HG03135 (cell line): ENCODE data around the gene MTR.

ENCODE experiments used
- ATAC-seq: cut with Tn5 transposase; IDR thresholded peaks from one replicate; pipeline ENCODE4 v1.9.1; 2021; ENCODE audit warnings: mild to moderate bottlenecking, moderate library complexity; ENCODE audit not compliant: unreplicated experiment

MTR gene

DNA sequence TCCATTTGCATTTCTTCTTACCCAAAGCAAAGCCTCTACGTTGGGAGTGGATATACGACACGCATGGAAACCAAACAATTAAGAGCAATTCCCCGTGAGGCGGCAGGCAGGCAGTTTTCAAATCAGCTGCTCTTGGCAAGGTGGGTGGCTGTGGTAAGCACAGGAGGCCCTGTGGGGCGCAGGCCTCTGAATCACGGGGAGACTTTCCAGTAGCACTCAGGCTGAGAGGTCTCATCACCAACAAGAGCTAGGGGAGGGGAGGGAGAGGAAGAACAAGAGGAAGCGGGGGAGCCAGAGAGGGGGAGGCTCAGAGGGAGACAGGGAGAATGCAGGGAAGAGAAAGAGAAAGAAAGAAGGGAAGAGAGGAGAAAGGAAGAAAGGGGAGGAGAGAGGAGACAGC is 152.7 kb downstream of the MTR start:
- no peak for ATAC-seq

DNA sequence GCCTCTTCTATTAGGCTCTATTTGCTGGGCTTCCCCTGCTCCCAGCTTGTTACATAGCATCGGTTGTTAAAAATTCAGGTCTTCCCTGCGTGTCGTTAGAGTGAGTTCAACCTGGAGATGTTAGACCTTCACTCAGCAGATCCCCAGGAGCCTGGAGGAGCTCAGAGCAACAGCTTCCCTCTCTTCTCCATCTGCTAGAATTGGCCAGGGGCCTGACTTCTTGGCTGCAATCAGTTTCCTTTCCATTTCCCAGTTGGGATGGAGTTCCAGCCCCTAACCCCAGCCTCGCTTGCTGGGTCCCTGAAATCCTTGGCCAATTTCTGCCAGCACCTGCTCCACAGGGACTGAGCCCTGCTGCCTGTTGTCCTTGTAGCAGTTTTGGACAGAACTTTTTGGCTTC is 153.3 kb downstream of the MTR start:
- no peak for ATAC-seq

DNA sequence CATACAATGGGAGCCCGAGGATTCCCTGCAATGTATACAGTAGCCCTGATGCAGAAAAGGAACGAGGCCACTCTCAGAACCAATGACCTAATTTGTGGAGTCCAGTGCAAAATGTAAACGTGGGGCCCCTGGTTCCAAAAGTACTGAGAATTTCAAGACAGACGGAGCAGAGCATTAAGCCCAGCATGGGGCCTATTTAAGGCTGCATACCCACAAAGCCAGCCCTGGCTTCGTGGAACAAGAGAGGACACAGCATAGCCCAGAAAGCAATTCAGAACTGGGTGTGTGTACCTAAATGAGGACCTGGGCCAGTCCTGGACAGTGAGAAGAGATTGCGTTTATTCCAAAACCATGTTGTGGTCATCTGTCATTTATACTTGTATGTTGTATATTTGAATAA is 153.9 kb downstream of the MTR start:
- no peak for ATAC-seq

DNA sequence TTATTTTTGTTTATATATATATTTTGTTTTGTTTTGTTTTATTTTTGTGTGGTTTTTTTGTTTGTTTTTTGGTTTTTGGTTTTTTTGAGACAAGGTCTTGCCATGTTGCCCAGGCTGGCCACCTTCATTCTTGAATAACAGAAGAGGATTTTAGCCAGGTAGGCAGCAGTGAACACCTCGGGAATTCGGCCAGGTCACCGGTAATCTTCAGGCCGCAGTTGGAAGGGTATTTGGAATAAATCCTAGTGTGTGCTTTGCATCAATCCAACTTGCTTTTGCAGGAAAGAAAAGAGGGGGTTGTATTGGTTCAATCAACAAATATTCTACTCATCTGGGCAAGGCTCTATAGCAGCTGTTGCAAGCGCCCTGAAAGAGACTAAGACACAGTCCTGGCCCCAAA is 155.3 kb downstream of the MTR start:
- ATAC-seq = no peak

DNA sequence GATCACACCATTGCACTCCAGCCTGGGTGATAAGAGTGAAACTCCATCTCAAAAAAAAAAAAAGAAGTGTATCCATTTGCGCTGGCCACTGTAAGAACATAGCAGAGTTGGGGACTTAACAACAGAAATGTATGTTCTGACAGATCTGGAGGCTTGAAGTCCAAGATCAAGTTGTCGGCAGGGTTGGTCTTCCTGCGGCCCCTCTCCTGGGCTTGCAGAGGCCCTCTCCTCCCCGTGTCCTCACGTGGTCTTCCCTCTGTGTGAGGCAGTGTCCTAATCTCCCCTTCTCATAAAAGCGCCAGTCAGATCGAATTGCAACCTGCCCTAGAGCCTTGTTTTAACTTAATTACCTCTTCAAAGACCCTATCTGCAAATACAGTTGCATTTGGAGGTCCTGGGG is 156.6 kb downstream of the MTR start:
- ATAC-seq = no peak

DNA sequence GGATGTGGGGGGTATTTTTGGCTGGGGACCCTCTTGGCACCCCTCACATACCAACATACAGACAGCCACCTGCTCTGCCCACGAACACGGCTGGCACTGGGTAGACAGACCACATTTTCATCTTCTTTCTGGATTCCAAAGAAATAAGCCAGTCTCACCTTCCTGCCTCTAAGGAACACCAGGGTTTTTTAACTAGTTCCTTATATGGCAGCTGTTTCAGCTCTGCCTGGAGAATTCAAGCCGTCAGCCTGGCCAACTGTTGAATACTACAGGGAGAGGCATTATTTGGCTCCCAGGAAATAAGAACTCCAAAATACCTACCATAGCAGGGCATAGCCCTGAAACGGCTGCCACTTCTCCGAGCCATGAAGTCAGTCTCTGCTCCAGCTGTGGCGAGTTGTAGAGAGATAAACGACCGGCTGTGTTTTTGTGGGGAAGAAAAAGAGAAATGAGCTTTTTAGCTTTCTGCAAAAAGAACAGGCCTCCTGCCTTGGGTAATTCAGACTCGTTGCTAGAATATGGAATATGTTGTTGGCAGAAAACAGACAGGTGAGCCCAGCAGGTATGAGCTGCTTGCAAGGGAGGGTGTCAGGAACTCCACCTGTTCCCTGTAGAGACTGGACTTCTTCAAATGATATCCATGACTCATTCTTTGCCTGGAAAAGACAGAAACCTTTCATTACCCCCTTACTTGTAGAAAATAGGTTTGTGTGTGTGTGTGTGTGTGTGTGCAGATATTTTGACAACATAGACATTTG is 157.3 kb downstream of the MTR start:
- ATAC-seq = no peak

DNA sequence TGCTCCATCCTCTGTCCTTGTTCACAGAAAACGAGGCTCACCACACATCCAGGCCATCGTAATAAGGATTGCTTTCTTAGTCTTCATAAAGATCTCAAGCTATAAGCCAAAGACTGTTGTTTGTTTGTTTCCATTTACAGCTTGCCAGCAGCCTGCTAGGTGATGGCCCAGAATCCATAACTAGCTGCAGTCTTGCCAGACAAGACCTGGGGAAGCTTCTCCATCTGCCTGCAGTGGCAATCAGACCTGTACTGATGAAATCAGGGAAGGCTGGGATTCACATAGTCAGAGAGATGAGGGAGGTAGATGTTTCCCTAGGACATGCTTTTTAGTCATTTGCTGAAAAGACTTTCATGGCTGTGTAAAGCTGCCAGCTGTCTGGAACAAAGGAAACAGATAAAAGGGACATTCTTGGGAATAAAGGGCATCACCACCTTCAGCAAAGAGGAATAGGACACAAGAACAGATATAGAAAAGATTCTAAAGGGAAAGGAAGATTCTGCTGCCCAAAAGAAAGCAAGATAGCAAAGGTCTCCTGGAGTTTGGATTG is 158.1 kb downstream of the MTR start:
- ATAC-seq = no peak
